ENCODE results near the gene SPG7.
A peak's percentile ranks its signal among the peaks of the same experiment; 100 is the strongest.
"Not testable (repeated sequence)": the region's sequence is repeated elsewhere in the genome, so short reads cannot be mapped to it uniquely, and the experiment has no call there.

Gene SPG7

DNA sequence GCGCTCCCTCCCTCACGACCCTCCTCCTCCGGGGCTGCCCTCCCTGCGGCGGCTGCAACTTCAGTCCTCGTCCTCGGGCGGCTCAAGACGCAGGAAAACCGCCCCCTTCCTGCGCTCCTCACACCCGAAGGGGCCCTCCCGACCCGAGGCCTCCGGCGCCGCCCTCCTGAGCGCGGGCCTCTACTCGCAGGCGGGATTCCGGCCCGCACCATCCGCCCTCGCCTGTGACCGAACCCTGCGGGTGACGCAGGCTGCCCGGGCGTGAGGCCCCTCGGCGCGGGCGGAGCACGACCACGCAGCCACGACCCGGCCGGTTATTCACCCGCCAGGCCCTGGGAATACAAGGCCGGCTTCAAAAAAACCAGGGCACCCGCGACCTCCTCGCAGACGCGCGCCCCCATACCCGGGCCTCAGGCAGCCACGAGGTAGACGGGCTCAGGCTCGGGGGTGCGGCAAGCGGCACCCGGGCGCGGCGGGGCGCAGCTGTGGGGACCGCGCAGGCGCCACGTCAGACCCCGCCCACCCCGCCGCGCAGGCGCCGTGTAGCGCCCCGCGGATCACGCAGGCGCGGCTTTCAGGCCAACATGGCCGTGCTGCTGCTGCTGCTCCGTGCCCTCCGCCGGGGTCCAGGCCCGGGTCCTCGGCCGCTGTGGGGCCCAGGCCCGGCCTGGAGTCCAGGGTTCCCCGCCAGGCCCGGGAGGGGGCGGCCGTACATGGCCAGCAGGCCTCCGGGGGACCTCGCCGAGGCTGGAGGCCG is at the start of gene SPG7:
Gene SPG7 (plus strand): TSS at position 570 of the 757 bp plus-strand sequence. CDS start 15 bp downstream, at position 585.
- peak; percentile 90 for DNase-seq (ENCODE audit: low spot score)

DNA sequence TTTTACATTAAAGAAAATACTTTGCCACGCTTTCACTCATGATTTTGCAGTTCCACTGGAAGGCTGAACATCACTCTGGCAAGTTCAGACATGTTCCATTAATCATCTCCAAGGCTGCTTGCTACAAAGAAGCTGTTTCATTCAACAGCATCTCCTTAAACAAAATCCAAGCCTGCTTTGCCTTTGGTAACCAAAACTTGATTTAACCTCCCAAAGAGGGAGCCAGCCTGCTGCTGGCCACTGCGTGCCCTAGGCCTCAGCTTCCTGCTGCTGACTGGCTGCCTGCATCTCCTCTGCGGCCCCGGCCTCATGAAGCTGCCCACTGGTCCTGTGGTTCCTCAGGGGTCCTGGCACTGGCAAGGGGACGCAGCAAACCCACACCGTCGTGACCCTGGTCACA is 49.7 kb upstream of the SPG7 start:
- no peak for DNase-seq (ENCODE audit: low spot score)

DNA sequence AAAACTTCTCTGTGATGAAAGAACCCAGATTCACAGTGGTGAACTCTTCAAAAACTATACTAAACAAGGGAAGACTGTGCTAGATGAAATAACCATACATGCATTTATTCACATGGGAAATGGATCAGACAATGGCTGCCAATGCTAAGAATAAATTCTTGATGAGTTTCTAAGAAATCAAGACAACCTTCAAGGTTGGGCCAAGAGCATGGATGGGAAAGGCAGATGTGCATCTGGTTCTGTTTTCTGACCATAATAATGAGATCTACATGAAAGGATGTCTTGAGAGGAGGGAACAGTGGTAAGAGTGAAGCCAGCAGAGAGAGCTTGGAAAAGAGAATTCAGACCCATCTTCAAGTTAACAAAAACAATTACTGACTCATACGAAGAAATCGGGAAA is 49.2 kb upstream of the SPG7 start:
- DNase-seq (ENCODE audit: low spot score) = no peak

DNA sequence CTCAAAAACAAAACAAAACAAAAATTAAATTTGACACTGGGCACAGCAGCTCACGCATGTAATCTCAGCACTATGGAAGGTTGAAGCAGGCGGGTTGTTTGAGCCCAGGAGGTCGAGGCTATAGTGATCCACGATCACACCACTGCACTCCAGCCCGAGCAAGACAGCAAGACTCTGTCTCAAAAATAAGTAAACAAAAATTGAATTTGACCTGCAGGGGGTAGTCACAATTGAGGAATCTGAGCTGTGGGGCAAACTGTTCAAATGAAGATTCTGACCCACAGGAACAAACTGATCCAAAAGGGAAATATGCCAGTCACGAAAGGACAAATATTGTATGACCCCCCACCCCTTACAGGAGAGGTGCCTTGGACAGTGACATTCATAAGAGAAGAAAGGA is 47.6 kb upstream of the SPG7 start:
- DNase-seq (ENCODE audit: low spot score) = no peak

DNA sequence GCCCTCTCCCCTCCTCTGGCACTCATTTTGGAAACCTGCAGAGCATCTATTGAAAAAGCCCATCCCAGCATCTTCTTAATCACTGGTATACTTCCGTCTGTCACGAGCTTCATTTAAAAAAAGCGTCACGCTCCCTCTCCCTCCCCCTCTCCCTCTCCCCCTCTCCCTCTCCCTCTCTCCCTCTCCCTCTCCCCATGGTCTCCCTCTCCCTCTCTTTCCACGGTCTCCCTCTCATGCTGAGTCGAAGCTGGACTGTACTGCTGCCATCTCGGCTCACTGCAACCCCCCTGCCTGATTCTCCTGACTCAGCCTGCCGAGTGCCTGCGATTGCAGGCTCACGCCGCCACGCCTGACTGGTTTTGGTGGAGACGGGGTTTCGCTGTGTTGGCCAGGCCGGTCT is 46.3 kb upstream of the SPG7 start:
- DNase-seq (ENCODE audit: low spot score) = not testable (repeated sequence)

DNA sequence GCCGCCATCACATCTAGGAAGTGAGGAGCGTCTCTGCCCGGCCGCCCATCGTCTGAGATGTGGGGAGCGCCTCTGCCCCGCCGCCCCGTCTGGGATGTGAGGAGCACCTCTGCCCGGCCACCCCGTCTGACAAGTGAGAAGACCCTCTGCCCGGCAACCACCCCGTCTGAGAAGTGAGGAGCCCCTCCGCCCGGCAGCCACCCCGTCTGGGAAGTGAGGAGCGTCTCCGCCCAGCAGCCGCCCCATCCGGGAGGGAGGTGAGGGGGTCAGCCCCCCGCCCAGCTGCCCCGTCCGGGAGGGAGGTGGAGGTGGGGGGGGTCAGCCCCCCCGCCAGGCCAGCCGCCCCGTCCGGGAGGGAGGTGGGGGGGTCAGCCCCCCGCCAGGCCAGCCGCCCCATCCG is 45.6 kb upstream of the SPG7 start:
- not testable (repeated sequence) for DNase-seq (ENCODE audit: low spot score)

DNA sequence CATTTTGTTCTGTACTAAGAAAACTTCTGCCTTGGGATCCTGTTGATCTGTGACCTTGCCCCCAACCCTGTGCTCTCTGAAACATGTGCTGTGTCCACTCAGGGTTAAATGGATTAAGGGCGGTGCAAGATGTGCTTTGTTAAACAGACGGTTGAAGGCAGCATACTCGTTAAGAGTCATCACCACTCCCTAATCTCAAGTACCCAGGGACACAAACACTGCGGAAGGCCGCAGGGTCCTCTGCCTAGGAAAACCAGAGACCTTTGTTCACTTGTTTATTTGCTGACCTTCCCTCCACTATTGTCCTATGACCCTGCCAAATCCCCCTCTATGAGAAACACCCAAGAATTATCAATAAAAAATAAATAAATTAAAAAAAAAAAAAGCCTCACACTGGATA is 44.9 kb upstream of the SPG7 start:
- DNase-seq (ENCODE audit: low spot score) = not testable (repeated sequence)

DNA sequence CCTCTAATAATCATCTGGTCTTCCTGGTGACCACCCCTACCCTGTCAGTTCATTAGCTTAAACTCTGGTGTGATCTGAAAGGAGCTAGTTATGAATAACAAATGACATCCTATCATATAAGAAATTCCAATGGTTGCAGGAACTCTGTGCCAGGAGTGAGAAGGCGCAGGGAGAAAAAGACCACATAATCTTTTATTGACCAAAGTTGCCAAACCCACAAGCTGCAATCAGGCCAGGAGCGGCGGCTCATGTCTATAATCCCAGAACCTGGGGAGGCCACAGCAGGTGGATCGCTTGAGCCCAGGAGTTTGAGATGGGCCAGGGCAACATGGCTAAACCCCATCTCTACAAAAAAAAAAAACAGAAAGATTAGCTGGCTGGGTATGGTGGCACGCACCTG is 41.3 kb upstream of the SPG7 start:
- no peak for DNase-seq (ENCODE audit: low spot score)

DNA sequence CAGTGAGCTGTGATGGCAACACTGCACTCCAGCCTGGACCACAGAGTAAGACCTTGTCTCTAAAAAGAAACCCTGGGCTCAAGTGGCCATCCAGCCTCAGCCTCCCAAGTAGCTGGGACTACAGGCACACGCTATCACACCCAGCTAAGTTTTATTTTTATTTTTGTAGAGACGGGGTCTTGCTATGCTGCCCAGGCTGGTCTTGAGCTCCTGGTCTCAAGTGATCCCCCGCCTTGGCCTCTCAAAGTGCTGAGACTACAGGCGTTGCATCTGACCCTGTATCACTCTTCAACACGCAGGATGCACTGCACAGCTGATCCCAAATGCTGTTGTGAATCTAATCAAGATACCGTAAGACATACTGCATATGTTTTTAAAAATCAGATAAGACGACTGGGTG is 40.8 kb upstream of the SPG7 start:
- no peak for DNase-seq (ENCODE audit: low spot score)

DNA sequence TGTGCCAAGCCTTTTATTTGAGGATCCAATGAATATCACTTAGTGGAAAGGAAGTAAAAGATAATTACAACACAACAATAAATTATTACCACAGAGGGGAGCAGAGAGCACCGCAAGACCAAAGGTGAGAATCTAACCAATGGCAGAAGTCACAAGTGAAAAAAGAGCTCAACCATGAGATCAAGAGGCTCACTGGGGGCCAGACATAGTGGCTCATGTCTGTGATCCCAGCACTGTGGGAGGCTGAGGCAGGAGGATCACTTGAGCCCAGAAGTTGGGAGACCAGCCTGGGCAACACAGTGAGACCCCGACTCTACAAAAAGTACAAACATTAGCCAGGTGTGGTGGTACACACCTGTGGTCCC is 35.5 kb upstream of the SPG7 start:
- DNase-seq (ENCODE audit: low spot score) = no peak

DNA sequence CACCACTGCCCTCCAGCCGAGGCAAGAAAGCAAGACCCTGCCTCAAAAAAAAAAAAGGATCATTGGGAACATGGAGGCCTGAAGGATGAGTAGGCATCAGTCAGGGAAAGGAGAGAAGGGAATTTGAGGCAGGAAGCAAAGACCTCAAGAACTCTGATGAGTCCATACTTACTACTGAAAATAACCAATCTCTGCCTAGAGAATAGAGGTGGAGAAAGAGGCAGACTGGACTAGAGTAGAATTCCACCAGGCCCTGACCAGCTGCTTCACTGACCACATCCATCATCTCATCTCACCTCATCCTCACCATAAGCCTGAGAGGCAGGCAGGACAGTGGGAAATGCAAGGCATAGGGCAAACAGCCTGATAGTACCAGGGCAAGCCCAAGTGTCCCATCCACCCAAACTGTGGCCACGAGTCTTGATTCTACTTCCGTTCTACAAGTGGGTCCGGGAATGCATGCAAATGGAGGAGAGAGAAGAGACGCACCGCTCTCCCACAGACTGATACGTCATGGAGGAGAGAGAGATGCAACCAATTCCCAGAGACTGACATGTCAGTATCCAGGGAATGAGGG is 35.0 kb upstream of the SPG7 start:
- DNase-seq (ENCODE audit: low spot score) = no peak

DNA sequence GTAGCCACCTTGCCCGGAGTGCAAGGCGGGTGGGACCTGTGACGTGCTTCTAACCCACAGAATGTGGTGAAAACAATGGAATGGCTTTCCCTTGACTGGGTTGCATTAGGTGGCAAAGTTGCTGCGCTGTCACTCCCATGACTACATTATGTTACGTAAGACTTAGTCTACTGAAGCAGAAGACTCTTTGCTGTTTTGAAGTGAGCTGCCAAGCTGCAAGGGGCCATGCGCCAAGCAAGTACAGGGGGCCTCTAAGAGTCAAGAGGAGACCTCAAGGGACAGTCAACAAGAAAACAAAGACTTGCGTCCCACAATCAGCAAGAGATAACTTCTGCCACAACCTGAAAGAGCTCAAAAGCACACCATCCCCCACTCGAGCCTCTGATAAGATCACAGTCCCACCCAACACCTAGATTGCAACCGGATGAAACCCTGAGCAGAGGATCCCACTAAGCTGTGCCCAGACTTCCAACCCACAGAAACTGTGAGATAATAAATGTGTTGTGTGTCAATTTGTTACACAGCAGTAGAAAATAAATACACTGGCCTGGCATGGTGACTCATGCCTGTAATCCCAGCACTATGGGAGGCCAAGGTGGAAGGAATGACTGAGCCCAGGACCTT is 34.3 kb upstream of the SPG7 start:
- no peak for DNase-seq (ENCODE audit: low spot score)

DNA sequence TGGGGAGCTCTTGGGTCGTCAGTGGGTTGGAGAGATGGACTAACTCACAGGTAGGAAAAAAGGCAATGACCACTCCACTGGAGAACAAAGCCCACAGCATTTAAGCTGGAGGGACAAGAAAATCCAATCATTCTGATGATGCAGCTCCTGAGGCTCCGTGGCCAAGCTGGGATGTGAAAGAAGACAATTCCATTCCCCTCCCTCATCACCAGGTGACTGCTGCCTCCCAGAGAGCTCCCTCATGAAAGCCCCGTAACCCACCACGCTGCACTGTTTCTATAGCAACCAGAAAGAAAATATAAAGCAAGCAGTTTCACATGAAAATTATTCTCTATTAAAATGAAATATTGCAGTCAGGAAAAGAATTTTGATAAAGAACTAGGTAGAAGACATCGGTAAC is 33.1 kb upstream of the SPG7 start:
- DNase-seq (ENCODE audit: low spot score) = no peak

DNA sequence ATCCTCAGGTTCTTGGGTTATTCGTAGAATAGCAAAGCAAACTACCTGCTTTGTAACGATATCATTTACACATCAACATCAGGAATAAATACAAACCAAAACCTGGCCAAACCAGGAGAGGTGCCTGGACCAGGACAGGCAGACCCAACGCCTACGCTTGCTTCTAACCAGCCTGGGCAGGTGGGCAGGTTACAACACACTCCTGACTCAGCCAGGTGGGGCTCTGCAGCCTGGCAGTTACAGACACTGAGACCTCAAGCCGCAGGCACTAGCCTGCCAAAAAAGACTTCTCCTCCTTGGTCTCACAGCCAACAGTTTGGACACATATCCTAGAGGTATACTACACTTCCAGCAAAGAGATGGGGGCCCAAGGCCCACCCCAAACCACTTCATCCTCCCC is 31.8 kb upstream of the SPG7 start:
- no peak for DNase-seq (ENCODE audit: low spot score)

DNA sequence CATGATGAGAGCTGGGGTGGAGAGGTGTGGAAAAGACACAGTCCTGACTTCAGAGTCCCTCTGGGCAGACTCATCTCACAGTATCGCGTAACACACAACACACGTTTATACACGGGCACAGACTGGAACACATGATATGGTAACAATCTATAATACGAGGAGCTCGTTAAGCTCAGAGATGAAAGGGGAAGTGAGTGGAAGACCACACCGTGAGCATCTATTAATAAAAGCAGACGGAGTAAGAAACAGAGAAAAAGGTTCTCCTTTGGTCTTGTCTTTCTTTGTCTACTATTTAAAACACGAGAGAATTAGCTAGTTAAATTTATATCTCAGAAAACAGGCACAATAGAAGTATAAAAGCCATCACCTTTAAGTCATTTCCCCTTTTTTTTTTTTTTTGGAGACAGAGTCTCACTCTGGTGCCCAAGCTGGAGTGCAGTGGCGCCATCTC is 31.4 kb upstream of the SPG7 start:
- no peak for DNase-seq (ENCODE audit: low spot score)

DNA sequence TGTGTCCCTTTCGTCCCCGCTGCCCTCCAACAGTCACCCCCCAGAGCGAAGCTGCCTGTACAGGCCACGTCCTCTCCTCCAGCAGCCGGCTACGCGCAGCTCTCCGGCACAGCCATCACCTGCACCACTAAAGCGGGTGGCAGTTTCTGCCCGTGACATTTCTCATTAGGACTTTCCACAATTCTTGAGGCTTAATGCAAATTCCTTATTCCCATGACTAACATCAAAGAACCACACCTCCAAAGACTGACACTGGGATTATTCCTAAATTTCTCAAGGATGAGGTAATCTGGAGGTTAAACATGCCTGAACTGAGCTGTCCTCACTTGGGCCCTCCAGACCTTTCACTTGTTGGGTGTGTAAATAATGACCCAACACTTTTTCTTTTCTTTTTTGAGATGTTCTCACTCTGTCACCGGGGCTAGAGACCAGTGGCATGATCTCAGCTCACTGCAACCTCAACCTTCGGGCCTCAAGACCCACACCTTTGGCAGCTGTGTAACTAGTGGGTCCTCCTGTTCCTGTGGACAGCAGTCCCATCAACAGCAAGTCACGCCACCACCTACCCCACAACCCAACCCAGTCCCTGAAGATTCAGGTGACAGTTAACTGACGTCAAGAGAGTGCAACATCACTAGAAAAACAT is 29.5 kb upstream of the SPG7 start:
- no peak for DNase-seq (ENCODE audit: low spot score)

DNA sequence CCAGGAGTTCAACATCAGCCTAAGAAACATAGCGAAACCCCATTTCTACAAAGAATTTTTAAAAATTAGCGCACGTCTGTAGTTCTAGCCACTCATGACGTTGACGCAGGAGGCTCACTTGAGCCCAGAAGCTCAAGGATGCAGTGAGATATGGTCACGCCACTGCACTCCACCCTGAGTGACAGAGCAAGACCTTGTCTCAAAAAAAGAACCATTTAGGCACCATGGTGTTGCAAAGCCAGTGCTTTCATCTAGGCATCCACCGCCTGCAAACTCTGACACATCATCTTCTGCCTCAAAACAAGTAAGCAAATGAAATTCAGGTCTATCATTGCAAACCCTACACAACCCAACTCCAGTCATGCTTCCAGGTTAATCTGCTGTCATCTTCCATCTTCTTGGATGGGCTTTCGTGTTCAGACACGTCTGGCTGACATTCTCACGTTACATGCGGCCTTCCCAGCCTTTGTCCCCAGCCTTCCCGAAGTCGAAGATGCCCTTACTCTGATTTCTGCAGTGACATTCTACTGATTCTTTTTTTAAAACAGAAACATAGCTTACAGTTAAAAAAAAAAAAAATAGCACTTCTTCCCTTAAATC is 26.7 kb upstream of the SPG7 start:
- no peak for DNase-seq (ENCODE audit: low spot score)

DNA sequence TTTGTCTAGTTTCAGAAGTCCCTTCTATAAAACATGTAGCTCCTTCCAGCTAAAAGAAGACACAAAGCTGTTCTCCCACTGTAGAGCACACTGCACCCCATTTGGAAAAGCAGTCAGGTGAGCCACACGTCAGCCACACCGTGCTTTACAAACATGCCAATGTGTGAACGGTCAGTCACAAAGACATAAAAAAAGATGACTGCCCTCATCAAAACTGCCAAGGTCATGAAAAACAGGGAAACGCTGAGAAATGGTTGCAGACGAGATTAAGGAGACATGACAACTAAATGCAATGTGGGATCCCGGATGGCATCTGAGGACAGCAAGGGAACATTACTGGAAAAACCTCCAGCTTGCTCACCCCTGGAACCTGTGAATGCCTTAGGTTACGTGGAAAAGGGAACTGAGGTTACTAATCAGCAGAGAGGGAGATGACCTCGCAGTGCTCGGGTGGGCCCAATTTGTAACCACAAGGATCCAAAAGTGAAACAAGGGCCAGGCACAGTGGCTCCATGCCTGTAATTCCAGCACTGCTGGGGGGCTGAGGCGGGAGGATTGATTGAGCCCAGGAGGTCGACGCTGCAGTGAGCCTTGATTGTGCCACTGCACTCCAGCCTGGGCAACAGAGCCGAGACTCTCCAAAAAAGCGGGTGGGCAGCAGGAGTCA is 25.9 kb upstream of the SPG7 start:
- no peak for DNase-seq (ENCODE audit: low spot score)

DNA sequence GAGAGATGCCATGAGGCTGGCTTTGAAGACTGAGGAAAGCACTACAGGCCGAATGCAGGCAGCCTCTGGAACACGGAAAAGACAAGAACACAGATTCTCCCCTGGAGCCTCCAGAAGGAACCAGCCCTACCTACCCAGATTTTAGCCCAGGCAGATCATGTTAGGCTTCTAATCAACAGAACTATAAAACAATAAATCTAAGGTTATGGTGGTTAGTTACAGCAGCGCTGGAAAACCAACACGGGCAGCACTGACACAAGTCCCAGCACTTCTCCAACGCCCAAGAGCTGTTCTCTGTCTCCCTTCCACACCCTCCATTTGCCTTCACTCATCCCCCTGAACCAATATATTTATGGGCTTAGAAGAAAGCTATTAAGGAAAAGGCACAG is 25.4 kb upstream of the SPG7 start:
- DNase-seq (ENCODE audit: low spot score) = no peak

DNA sequence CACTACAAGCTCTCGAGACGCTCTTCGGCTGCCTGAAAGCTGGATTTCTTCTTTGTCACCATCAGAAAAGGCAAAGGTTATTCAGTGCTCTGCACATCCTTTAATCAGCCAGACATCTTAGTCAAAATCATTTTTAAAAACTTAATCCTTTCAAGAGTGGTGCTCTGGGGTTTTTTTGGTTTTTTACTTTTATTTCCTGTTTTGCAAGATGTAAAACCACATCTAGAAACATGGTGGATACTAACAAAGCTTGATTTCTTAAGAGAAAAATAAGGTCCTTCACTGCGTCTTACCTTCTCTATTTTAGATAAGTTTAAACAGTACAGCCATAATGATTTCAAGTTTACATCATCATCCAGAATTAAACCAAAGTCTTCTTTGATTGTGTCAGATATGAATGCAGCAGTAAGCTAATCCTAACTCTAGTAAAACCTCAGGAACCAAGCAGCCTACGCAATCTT is 24.1 kb upstream of the SPG7 start:
- DNase-seq (ENCODE audit: low spot score) = peak; percentile 70

DNA sequence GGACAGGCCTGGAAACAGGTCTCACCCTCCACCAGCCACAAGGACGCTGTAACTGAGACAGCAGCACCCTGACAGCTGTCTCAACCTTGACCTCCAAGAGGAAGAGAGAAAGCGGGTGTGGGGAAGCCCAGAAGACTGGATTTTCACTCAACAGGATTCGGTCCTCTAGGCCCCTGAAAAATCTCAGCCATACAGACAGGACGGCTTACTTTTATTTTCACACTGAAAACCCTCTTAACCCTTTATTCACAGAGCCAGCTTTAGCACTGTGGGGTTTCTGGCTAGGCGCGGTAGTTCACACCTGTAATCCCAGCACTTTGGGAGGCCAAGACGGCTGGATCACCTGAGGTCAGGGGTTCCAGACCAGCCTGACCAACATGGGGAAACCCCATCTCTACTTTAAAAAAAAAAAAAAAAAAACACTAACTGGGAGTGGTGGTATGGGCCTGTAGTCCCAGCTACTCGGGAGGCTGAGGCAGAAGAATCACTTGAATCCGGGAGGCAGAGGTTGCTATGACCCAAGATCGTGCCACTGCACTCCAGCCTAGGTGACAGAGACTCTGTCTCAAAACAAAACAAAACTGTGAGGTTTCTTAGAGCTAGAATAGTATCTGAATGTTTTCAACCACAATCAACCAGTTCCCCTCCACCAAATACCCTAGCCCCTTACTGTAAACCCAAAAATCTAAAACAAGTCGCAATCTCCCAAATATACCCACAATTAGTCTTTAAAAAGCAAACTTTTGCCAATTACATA is 23.1 kb upstream of the SPG7 start:
- DNase-seq (ENCODE audit: low spot score) = no peak
